ENCODE results near the gene DACT1. TPM values are rescaled to one million over a fixed set of nuclear protein-coding genes. Genes with fewer than 3 reads are reported as not detected.

DACT1 gene
- total RNA-seq, 1 experiment from 2014 or later: not detected

DNA sequence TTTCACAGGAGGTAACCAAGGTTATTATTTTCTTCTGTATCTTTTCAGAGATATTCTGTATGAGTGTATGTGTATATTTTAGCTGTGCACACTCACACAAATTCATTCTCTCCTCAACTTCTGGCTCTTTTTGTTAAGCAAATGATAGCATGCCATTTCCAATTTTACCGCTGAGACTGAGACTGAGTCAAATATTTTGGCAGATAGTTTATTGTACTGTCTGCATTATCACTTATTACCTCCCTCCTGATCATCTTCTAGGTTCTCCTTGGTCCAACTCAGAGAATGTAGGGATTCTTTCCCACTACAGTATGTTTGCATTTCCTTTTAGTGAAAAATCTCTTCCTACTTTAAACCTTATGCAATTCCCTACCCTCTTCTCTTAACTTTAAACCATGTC lies 33.3 kb downstream of the DACT1 start:
- intact Hi-C loops (cut with micrococcal nuclease; ENCODE audit: unreplicated experiment): no loop called here
- peaks cover 34% of the 10 kb centered on the region for H3K27me3 Mint-ChIP-seq (ENCODE audit: unreplicated experiment)
- no peaks in the 10 kb centered on the region for H3K4me1 Mint-ChIP-seq (ENCODE audit: low read depth, unreplicated experiment)
- no TSS peak for BruUV-seq (replicated peaks)
- H3K27ac Mint-ChIP-seq (ENCODE audit: unreplicated experiment): no peak overlapping the region
- H3K9me3 Mint-ChIP-seq (ENCODE audit: low read depth, unreplicated experiment): no peaks in the 10 kb centered on the region
- H3K36me3 Mint-ChIP-seq (ENCODE audit: insufficient read depth, unreplicated experiment): no peaks in the 10 kb centered on the region
- CTCF ChIA-PET: no interaction called here
- H3K4me3 Mint-ChIP-seq (ENCODE audit: low read depth, unreplicated experiment): no peak overlapping the region
- TF ChIP-seq, protein P1, sequence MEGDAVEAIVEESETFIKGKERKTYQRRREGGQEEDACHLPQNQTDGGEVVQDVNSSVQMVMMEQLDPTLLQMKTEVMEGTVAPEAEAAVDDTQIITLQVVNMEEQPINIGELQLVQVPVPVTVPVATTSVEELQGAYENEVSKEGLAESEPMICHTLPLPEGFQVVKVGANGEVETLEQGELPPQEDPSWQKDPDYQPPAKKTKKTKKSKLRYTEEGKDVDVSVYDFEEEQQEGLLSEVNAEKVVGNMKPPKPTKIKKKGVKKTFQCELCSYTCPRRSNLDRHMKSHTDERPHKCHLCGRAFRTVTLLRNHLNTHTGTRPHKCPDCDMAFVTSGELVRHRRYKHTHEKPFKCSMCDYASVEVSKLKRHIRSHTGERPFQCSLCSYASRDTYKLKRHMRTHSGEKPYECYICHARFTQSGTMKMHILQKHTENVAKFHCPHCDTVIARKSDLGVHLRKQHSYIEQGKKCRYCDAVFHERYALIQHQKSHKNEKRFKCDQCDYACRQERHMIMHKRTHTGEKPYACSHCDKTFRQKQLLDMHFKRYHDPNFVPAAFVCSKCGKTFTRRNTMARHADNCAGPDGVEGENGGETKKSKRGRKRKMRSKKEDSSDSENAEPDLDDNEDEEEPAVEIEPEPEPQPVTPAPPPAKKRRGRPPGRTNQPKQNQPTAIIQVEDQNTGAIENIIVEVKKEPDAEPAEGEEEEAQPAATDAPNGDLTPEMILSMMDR (IDR thresholded peaks at IDR 0.05; ENCODE audit: unreplicated experiment): no peak
- DNase-seq: no peak

DNA sequence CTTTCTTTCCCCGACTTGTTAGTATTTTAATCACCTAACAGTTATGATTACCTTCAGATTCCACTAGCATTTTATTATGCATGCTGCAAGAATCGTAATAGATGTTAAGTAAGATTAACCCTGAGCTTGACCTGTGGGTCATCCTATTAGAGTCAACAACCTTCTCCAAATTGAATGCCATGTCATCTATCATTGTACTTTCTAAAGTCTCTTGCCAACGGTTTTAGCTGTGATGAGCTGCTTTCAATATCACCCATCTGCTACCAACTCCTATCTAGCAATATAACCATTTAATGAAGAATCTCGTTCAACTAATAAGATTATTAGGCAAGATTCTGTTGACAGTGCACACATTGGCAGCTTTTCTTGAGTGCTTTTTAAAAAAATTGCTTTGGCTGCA lies 33.7 kb downstream of the DACT1 start:
- H3K27me3 Mint-ChIP-seq (ENCODE audit: unreplicated experiment): peaks cover 34% of the 10 kb centered on the region
- no peaks in the 10 kb centered on the region for H3K36me3 Mint-ChIP-seq (ENCODE audit: insufficient read depth, unreplicated experiment)
- CTCF ChIA-PET: no interaction called here
- DNase-seq: no peak
- intact Hi-C loops (cut with micrococcal nuclease; ENCODE audit: unreplicated experiment): no loop called here
- no peaks in the 10 kb centered on the region for H3K4me1 Mint-ChIP-seq (ENCODE audit: low read depth, unreplicated experiment)
- H3K4me3 Mint-ChIP-seq (ENCODE audit: low read depth, unreplicated experiment): no peak overlapping the region
- H3K27ac Mint-ChIP-seq (ENCODE audit: unreplicated experiment): no peak overlapping the region
- TF ChIP-seq, protein P1 (IDR thresholded peaks at IDR 0.05; ENCODE audit: unreplicated experiment): no peak
- no peaks in the 10 kb centered on the region for H3K9me3 Mint-ChIP-seq (ENCODE audit: low read depth, unreplicated experiment)
- BruUV-seq (replicated peaks): no TSS peak

DNA sequence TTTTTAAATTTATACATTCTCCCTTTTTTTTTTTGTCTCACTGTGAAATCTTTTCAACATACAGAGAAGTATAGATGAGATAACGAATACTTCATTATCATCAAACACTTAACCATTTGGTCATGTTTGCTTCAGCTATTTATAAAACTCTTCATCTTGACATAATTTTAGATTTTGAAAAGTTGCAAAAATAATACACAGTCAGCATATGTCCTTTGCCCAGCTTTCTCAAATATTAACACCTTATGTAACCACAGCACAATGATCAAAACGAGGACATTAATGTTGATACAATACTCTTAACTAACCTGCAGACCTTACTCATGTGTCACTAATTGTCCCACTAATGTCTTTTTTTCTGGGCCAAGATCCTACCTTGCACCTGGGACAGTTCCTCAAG lies 36.0 kb downstream of the DACT1 start:
- CTCF ChIA-PET: no interaction called here
- intact Hi-C loops (cut with micrococcal nuclease; ENCODE audit: unreplicated experiment): no loop called here
- Mint-ChIP-seq H3K36me3 (ENCODE audit: insufficient read depth, unreplicated experiment) (no peaks in the 10 kb centered on the region), H3K27me3 (ENCODE audit: unreplicated experiment) (peaks cover 35% of the 10 kb centered on the region), H3K4me1 (ENCODE audit: low read depth, unreplicated experiment) (no peaks in the 10 kb centered on the region), H3K27ac (ENCODE audit: unreplicated experiment) (no peak overlapping the region), H3K9me3 (ENCODE audit: low read depth, unreplicated experiment) (no peaks in the 10 kb centered on the region), H3K4me3 (ENCODE audit: low read depth, unreplicated experiment) (no peak overlapping the region)
- no TSS peak for BruUV-seq (replicated peaks)
- no peak for DNase-seq
- TF ChIP-seq, protein P1 (IDR thresholded peaks at IDR 0.05; ENCODE audit: unreplicated experiment): no peak

DNA sequence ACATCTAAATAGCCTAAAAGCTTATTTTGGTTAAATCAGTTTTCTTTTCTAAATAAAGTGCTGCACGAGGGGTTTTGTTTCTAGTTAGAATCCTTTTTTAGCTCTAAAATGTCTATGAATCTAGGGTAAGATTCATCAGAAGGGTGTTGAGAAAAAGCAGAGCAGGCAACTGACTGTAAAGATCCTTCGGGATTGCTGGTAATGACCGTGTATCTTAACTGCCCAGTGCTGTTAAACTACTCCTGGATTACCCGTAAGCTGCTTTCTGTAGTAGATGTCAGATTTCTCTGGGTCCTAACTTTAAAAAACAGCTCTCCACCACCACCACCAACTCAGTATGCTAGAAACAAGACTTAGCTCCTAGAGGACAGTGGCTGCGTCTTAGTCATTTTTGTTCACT lies 39.2 kb downstream of the DACT1 start:
- no TSS peak for BruUV-seq (replicated peaks)
- Mint-ChIP-seq H3K27ac (ENCODE audit: unreplicated experiment) (no peak overlapping the region), H3K4me1 (ENCODE audit: low read depth, unreplicated experiment) (no peaks in the 10 kb centered on the region), H3K4me3 (ENCODE audit: low read depth, unreplicated experiment) (no peak overlapping the region), H3K36me3 (ENCODE audit: insufficient read depth, unreplicated experiment) (no peaks in the 10 kb centered on the region), H3K27me3 (ENCODE audit: unreplicated experiment) (peaks cover 46% of the 10 kb centered on the region), H3K9me3 (ENCODE audit: low read depth, unreplicated experiment) (no peaks in the 10 kb centered on the region)
- CTCF ChIA-PET: no interaction called here
- TF ChIP-seq, protein P1 (IDR thresholded peaks at IDR 0.05; ENCODE audit: unreplicated experiment): no peak
- no peak for DNase-seq
- intact Hi-C loops (cut with micrococcal nuclease; ENCODE audit: unreplicated experiment): no loop called here

DNA sequence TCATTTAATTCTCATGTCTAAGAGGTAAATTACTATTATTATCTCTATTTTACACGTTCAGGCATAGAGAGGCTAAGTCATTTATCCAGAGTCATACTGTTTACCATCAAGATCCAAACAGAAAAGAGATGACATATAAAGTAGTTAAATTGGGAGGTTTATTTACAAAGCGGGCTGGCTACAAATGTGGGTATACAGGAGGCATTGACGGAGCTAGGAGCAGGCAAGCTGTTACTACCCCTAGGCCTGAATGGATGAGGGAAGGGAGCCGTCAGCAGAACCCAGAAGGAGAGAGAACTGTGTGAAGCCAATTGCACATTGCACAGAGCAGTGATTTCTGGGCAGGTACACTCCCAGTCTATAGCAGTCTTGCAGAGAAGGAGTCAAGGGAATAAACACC lies 39.8 kb downstream of the DACT1 start:
- intact Hi-C loops (cut with micrococcal nuclease; ENCODE audit: unreplicated experiment): no loop called here
- DNase-seq: no peak
- Mint-ChIP-seq H3K4me1 (ENCODE audit: low read depth, unreplicated experiment) (no peaks in the 10 kb centered on the region), H3K36me3 (ENCODE audit: insufficient read depth, unreplicated experiment) (no peaks in the 10 kb centered on the region), H3K27ac (ENCODE audit: unreplicated experiment) (no peak overlapping the region), H3K4me3 (ENCODE audit: low read depth, unreplicated experiment) (no peak overlapping the region), H3K27me3 (ENCODE audit: unreplicated experiment) (peaks cover 46% of the 10 kb centered on the region), H3K9me3 (ENCODE audit: low read depth, unreplicated experiment) (no peaks in the 10 kb centered on the region)
- CTCF ChIA-PET: no interaction called here
- no TSS peak for BruUV-seq (replicated peaks)
- TF ChIP-seq, protein P1 (IDR thresholded peaks at IDR 0.05; ENCODE audit: unreplicated experiment): no peak
